GM12878 (cell line): ENCODE results near the gene DTX3. TPM values are rescaled to one million over a fixed set of nuclear protein-coding genes. Genes with fewer than 3 reads are reported as not detected.

ENCODE experiments used
- ATAC-seq: fragments of 200-7000 bp; cut with Tn5 transposase; 3 replicates; pipeline ENCODE4 v1.9.1; 2020; ENCODE audit warnings: mild to moderate bottlenecking, moderate library complexity
- BruUV-seq: library from RNA; stranded (reverse); fragments of 400-500 nt; replicated peaks from 2 replicates; lab custom pipeline; 2021; lab: Mats Ljungman, UMichigan
- CTCF ChIA-PET: fragments of 300-600 bp; sonication (Branson Sonifier 250); formaldehyde crosslinking; extraction: SDS; loops from one replicate; lab custom pipeline; 2021; ENCODE audit warnings: inconsistent platforms; lab: Yijun Ruan, JAX
- POLR2A ChIA-PET: fragments of 350-600 bp; formaldehyde crosslinking; extraction: SDS; loops from one replicate; lab custom pipeline; 2021; ENCODE audit warnings: inconsistent platforms; lab: Charles Lee
- RAD21 ChIA-PET: fragments of 300-600 bp; sonication (Branson Sonifier 250); formaldehyde crosslinking; loops from one replicate; lab custom pipeline; 2023; ENCODE audit warnings: antibody characterized with exemption; ENCODE audit not compliant: unreplicated experiment; lab: Charles Lee
- SMC1A ChIA-PET: fragments of 300-600 bp; sonication (Branson Sonifier 250); formaldehyde crosslinking; loops from one replicate; lab custom pipeline; 2023; ENCODE audit not compliant: unreplicated experiment, uncharacterized antibody; lab: Charles Lee
- DNase-seq: peaks from one replicate; pipeline ENCODE4 v3.0.0-alpha.2; 2011; ENCODE audit warnings: low read depth, low spot score
- FAIRE-seq: peaks from 3 replicates; lab custom pipeline; 2011; peaks lifted over from hg19 to GRCh38; lab: Jason Lieb, UNC
- H2AFZ ChIP-seq: 2 replicates; pipeline ENCODE4 v1.6.0; 2011; ENCODE audit warnings: low read depth, low read length, control low read depth; ENCODE audit not compliant: control insufficient read depth
- H3K27ac ChIP-seq: 2 replicates; pipeline ENCODE4 v1.5.1; 2011; ENCODE audit warnings: control low read depth; ENCODE audit not compliant: control insufficient read depth, insufficient read depth
- H3K27me3 ChIP-seq, 2 experiments: replicated peaks in 1 of 2; 2 replicates each; pipeline versions ENCODE4 v1.6.0 to v1.6.1; 2011; ENCODE audit warnings: low read length in 1 of 2; ENCODE audit not compliant: control insufficient read depth in 2 of 2, insufficient read depth in 2 of 2
- H3K36me3 ChIP-seq, 2 experiments: 2 replicates each; pipeline ENCODE4 v1.5.1; 2011; ENCODE audit warnings: low read length in 1 of 2; ENCODE audit not compliant: control insufficient read depth in 2 of 2, insufficient read depth in 2 of 2
- H3K4me1 ChIP-seq: 2 replicates; pipeline ENCODE4 v1.6.1; 2011; ENCODE audit warnings: mild to moderate bottlenecking, low read length, moderate library complexity, mixed read lengths; ENCODE audit not compliant: control insufficient read depth, insufficient read depth
- H3K4me2 ChIP-seq: 2 replicates; pipeline ENCODE4 v1.6.0; 2011; ENCODE audit warnings: control low read depth; ENCODE audit not compliant: control insufficient read depth, insufficient read depth
- H3K4me3 ChIP-seq: fragments of 200-600 bp; sonication (generic); 2 replicates; pipeline ENCODE4 v1.5.1; 2016
- H3K79me2 ChIP-seq: 2 replicates; pipeline ENCODE4 v1.6.0; 2011; ENCODE audit warnings: low read length; ENCODE audit not compliant: control insufficient read depth, insufficient read depth
- H3K9ac ChIP-seq: 2 replicates; pipeline ENCODE4 v1.8.0; 2011; ENCODE audit warnings: low read length, control low read depth, mixed read lengths; ENCODE audit not compliant: control insufficient read depth, insufficient read depth
- H3K9me3 ChIP-seq: replicated peaks from 3 replicates; pipeline ENCODE4 v1.5.1; 2011; ENCODE audit warnings: mild to moderate bottlenecking, low read length; ENCODE audit not compliant: control insufficient read depth, insufficient read depth
- H4K20me1 ChIP-seq: 2 replicates; pipeline ENCODE4 v1.6.0; 2011; ENCODE audit not compliant: control insufficient read depth, insufficient read depth
- CHD4 ChIP-seq: fragments of 200-600 bp; sonication (generic); IDR thresholded peaks from 2 replicates; pipeline ENCODE4 v1.6.1; 2016; ENCODE audit warnings: mild to moderate bottlenecking
- EP300 ChIP-seq, 2 experiments: fragments of 150-350 bp in 1 of 2; IDR thresholded peaks; 2 replicates each; pipeline ENCODE4 v1.6.1; 2011 to 2012; ENCODE audit warnings: low read depth in 2 of 2, low read length in 2 of 2, borderline replicate concordance in 1 of 2, improper control_type of control experiment in 1 of 2, inconsistent platforms in 1 of 2; ENCODE audit not compliant: control insufficient read depth in 1 of 2
- GATAD2B ChIP-seq: fragments of 450-650 bp; conservative IDR thresholded peaks from 2 replicates; pipeline ENCODE4 v1.6.1; 2017; ENCODE audit warnings: low read depth, mild to moderate bottlenecking, moderate library complexity
- JUNB ChIP-seq: IDR thresholded peaks from 2 replicates; pipeline ENCODE4 v1.6.1; 2016; ENCODE audit warnings: antibody characterized with exemption, mild to moderate bottlenecking
- MXI1 ChIP-seq: fragments of 150-350 bp; IDR thresholded peaks from 2 replicates; pipeline ENCODE4 v1.6.1; 2011; ENCODE audit warnings: low read depth, mild to moderate bottlenecking, inconsistent platforms, low read length, improper control_type of control experiment
- NFIC ChIP-seq: IDR thresholded peaks from 2 replicates; pipeline ENCODE4 v1.6.1; 2012; ENCODE audit warnings: low read depth, mild to moderate bottlenecking, inconsistent platforms, low read length, moderate library complexity
- NFYB ChIP-seq: IDR thresholded peaks from 2 replicates; pipeline ENCODE4 v1.6.1; 2011; ENCODE audit warnings: low read depth, mild to moderate bottlenecking, low read length, improper control_type of control experiment, moderate library complexity; ENCODE audit not compliant: insufficient read depth
- WGBS: methylation state at CpG from one replicate; pipeline ENCODE4 v1.1.6; 2016; ENCODE audit warnings: low lambda C conversion rate; ENCODE audit not compliant: insufficient replicate concordance, insufficient coverage; ENCODE audit errors: missing lambda C conversion rate; 5-methylcytosine and 5-hydroxymethylcytosine counted together
- in situ Hi-C: fragments of 300-500 bp; cut with MboI; formaldehyde crosslinking; loops from 9 replicates; pipeline ENCODE4 v1.14.3; 2018; ENCODE audit warnings: mixed read lengths
- intact Hi-C: fragments of 100-400 bp; cut with micrococcal nuclease; formaldehyde crosslinking; loops from one replicate; pipeline ENCODE4 v1.14.2; 2022; ENCODE audit not compliant: unreplicated experiment
- polyA plus RNA-seq, 11 experiments: library from polyadenylated mRNA; depleted of rRNA in 4 of 11; unstranded in 6 of 11; stranded (reverse) in 5 of 11; fragments of >200 nt; fragmentation: Nextera tagmentation in 4 of 11; fragmentation: Illumina TruSeq in 1 of 11; extraction: Ambion mirVana in 4 of 11; extraction: Trizol in 1 of 11; gene quantifications; 1 replicate in 1 of 11; 2 replicates in 10 of 11; pipeline versions ENCODE4 v1.2.1 to v1.2.3, GENCODE V29; 2011 to 2016; ENCODE audit warnings: inconsistent platforms in 2 of 11, missing spikeins in 2 of 11, low read depth in 1 of 11
- total RNA-seq, 4 experiments: library from RNA; depleted of rRNA in 3 of 4; stranded (reverse); fragments of >200 nt in 3 of 4; fragmentation: Illumina TruSeq in 1 of 4; extraction: Trizol in 1 of 4; gene quantifications; 2 replicates each; pipeline versions ENCODE4 v1.2.1 to v1.2.3, GENCODE V29; 2013 to 2021
- TF ChIP-seq, protein P1 (sequence below): fragments of 450-650 bp; formaldehyde crosslinking; IDR thresholded peaks from 2 replicates; pipeline ENCODE4 v1.5.0; 2022; ENCODE audit warnings: mild to moderate bottlenecking, missing genetic modification characterization
- TF ChIP-seq, protein P2 (sequence below): fragments of 450-650 bp; IDR thresholded peaks from 2 replicates; pipeline ENCODE4 v1.6.1; 2017; ENCODE audit warnings: mild to moderate bottlenecking, low read depth, inconsistent platforms; ENCODE audit not compliant: poor library complexity, severe bottlenecking

DTX3 gene
- total and polyA plus RNA-seq, 10 of the 15 experiments (the other 5 are each of a cell fraction or from before 2014, with no cell fraction given), result 1.1 to 13.6 (median 5.6) TPM

DNA sequence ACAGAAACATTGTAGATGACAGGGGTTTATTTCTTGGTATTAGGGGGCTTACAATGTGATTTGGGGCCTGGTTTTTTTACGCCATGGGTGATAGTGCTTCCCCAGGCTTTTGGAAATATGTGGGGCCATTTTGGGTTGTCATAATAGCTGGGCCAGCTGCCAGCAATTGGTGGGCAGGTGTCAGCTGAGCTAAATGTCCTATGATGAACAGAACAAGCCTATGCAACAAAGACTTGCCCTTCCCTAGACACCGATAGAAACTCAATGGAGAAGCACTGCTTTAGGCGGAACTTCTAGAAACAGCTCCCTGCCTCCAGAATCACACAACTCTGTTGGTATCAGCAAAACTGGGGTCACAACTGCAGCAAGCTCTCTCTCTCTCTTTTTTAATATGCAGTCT, 33.5 kb downstream of the DTX3 start:
- DNase-seq, result no peak
- Histone ChIP-seq H3K27me3 (no peaks in the 10 kb centered on the region; a peak in 1 of 4 replicates), H3K4me2 (no peak overlapping the region), H3K9ac (no peak overlapping the region), H3K79me2 (no peaks in the 10 kb centered on the region), H3K9me3 (no peaks in the 10 kb centered on the region), H3K36me3 (no peaks in the 10 kb centered on the region), H3K4me1 (no peaks in the 10 kb centered on the region), H2AFZ (no peak overlapping the region), H4K20me1 (no peaks in the 10 kb centered on the region), H3K4me3 (no peak overlapping the region), H3K27ac (no peak overlapping the region)
- 43% methylated on average over 3 of the region's 3 CpGs for WGBS
- BruUV-seq, result no TSS peak
- intact Hi-C loops (no loop called here), in situ Hi-C loops (no loop called here)
- FAIRE-seq, result no peak
- no peak for ATAC-seq
- ChIA-PET CTCF (interaction anchor here (0.7 to 6.1 kb wide), 8 partner anchors 10 to 186 kb away, joined by 3 to 38 read pairs (median 4); no protein-coding TSS in a partner anchor), SMC1A (interaction anchor here (1.1 to 3.1 kb wide), 3 partner anchors 23 to 179 kb away, joined by 3 to 15 read pairs (median 9); no protein-coding TSS in a partner anchor), RAD21 (interaction anchor here (1.0 to 1.1 kb wide), 2 partner anchors 24 to 56 kb away, joined by 3 read pairs; no protein-coding TSS in a partner anchor), POLR2A (no interaction called here)
- TF ChIP-seq GATAD2B (no peak), EP300 (IDR thresholded peaks at IDR 0.05; ENCODE audit: borderline replicate concordance in 1 of 2, control insufficient read depth in 1 of 2, low read depth in 2 of 2, low read length in 2 of 2) (no peak), JUNB (no peak), CHD4 (no peak), NFIC (no peak), MXI1 (no peak), NFYB (no peak)
- TF ChIP-seq, protein P1, sequence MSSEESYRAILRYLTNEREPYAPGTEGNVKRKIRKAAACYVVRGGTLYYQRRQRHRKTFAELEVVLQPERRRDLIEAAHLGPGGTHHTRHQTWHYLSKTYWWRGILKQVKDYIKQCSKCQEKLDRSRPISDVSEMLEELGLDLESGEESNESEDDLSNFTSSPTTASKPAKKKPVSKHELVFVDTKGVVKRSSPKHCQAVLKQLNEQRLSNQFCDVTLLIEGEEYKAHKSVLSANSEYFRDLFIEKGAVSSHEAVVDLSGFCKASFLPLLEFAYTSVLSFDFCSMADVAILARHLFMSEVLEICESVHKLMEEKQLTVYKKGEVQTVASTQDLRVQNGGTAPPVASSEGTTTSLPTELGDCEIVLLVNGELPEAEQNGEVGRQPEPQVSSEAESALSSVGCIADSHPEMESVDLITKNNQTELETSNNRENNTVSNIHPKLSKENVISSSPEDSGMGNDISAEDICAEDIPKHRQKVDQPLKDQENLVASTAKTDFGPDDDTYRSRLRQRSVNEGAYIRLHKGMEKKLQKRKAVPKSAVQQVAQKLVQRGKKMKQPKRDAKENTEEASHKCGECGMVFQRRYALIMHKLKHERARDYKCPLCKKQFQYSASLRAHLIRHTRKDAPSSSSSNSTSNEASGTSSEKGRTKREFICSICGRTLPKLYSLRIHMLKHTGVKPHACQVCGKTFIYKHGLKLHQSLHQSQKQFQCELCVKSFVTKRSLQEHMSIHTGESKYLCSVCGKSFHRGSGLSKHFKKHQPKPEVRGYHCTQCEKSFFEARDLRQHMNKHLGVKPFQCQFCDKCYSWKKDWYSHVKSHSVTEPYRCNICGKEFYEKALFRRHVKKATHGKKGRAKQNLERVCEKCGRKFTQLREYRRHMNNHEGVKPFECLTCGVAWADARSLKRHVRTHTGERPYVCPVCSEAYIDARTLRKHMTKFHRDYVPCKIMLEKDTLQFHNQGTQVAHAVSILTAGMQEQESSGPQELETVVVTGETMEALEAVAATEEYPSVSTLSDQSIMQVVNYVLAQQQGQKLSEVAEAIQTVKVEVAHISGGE, result no peak
- TF ChIP-seq, protein P2, sequence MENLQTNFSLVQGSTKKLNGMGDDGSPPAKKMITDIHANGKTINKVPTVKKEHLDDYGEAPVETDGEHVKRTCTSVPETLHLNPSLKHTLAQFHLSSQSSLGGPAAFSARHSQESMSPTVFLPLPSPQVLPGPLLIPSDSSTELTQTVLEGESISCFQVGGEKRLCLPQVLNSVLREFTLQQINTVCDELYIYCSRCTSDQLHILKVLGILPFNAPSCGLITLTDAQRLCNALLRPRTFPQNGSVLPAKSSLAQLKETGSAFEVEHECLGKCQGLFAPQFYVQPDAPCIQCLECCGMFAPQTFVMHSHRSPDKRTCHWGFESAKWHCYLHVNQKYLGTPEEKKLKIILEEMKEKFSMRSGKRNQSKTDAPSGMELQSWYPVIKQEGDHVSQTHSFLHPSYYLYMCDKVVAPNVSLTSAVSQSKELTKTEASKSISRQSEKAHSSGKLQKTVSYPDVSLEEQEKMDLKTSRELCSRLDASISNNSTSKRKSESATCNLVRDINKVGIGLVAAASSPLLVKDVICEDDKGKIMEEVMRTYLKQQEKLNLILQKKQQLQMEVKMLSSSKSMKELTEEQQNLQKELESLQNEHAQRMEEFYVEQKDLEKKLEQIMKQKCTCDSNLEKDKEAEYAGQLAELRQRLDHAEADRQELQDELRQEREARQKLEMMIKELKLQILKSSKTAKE, result no peak
